ENCODE data around the gene HSPG2.
A peak's percentile ranks its signal among the peaks of the same experiment; 100 is the strongest.
"Not testable (repeated sequence)": the region's sequence is repeated elsewhere in the genome, so short reads cannot be mapped to it uniquely, and the experiment has no call there.

HSPG2 gene

GRCh38 chr1:21799730-21800129, 137.4 kb downstream of the HSPG2 start:
- no peaks in the 10 kb centered on the region for H3K9me3 ChIP-seq (ENCODE audit: low read depth, low read length)
- TF ChIP-seq EZH2 (IDR thresholded peaks at IDR 0.05): no peak
- no peak for TF ChIP-seq FOXP2 (optimal IDR thresholded peaks at IDR 0.05; ENCODE audit: control extremely low read depth, extremely low read length, insufficient read depth)
- H3K36me3 ChIP-seq (ENCODE audit: insufficient read depth, low read length): no peaks in the 10 kb centered on the region
- no peak for DNase-seq (ENCODE audit: low read depth, low spot score)
- H3K9ac ChIP-seq (ENCODE audit: insufficient read length): no peak overlapping the region
- H3K27ac ChIP-seq: no peak overlapping the region
- H3K4me3 ChIP-seq: no peak overlapping the region

DNA sequence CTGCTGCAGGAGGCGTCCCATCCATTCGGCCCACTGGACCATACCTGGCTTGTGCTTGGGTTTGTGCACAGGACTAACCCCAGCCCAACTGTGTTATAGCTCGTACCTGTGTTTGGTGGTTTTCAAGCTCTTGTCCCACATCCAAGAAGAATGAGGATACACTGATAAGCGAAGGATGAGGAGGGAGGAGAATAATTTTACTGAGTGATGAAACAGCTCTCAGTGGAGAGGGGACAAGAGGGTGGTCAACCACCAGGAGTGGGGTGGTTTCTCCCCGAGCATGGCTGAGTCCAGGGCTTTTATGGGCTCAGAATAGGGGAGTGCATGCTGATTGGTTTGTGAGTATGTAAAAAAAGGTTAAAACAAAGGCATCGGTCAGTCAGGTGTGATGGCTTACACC, 142.0 kb downstream of the HSPG2 start:
- no peak overlapping the region for H3K27ac ChIP-seq
- no peak overlapping the region for H3K4me3 ChIP-seq
- DNase-seq (ENCODE audit: low read depth, low spot score): no peak
- H3K9ac ChIP-seq (ENCODE audit: insufficient read length): no peak overlapping the region
- no peak for TF ChIP-seq POLR2AphosphoS5 (IDR thresholded peaks at IDR 0.05; ENCODE audit: borderline replicate concordance, low read depth, low read length)
- TF ChIP-seq EZH2 (IDR thresholded peaks at IDR 0.05): no peak
- TF ChIP-seq FOXP2 (optimal IDR thresholded peaks at IDR 0.05; ENCODE audit: control extremely low read depth, extremely low read length, insufficient read depth): no peak
- no peaks in the 10 kb centered on the region for H3K36me3 ChIP-seq (ENCODE audit: insufficient read depth, low read length)
- H3K9me3 ChIP-seq (ENCODE audit: low read depth, low read length): no peaks in the 10 kb centered on the region

DNA sequence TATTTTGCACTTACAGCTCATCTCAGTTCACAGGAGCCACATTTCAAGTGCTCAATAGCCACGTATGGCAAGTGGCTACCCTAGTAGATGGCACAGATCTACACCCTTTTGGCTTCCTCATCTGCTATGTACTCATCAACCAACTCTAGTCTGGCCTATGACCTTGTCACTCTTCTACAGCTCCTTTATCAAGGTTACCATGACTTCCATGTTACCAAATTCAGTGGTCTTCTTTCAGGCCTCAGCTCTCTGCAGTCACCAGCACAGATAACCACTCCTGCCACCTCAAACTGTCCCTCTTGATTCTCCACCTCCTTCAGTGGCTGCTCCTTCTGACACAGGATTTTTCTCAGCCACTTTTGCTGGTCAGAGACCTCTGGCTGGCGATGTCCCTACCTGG, 142.5 kb downstream of the HSPG2 start:
- Histone ChIP-seq H3K9me3 (ENCODE audit: low read depth, low read length) (no peaks in the 10 kb centered on the region), H3K36me3 (ENCODE audit: insufficient read depth, low read length) (no peaks in the 10 kb centered on the region), H3K4me3 (no peak overlapping the region), H3K9ac (ENCODE audit: insufficient read length) (no peak overlapping the region), H3K27ac (no peak overlapping the region)
- DNase-seq (ENCODE audit: low read depth, low spot score): no peak
- TF ChIP-seq FOXP2 (optimal IDR thresholded peaks at IDR 0.05; ENCODE audit: control extremely low read depth, extremely low read length, insufficient read depth) (no peak), POLR2AphosphoS5 (IDR thresholded peaks at IDR 0.05; ENCODE audit: borderline replicate concordance, low read depth, low read length) (no peak), EZH2 (IDR thresholded peaks at IDR 0.05) (no peak)

GRCh38 chr1:21793104-21793503, 144.0 kb downstream of the HSPG2 start:
- no peak for TF ChIP-seq EZH2 (IDR thresholded peaks at IDR 0.05)
- TF ChIP-seq POLR2AphosphoS5 (IDR thresholded peaks at IDR 0.05; ENCODE audit: borderline replicate concordance, low read depth, low read length): no peak
- no peak for TF ChIP-seq FOXP2 (optimal IDR thresholded peaks at IDR 0.05; ENCODE audit: control extremely low read depth, extremely low read length, insufficient read depth)
- Histone ChIP-seq H3K4me3 (no peak overlapping the region), H3K9ac (ENCODE audit: insufficient read length) (no peak overlapping the region), H3K27ac (no peak overlapping the region), H3K36me3 (ENCODE audit: insufficient read depth, low read length) (no peaks in the 10 kb centered on the region), H3K9me3 (ENCODE audit: low read depth, low read length) (no peaks in the 10 kb centered on the region)
- no peak for DNase-seq (ENCODE audit: low read depth, low spot score)

- TF ChIP-seq POLR2AphosphoS5 (IDR thresholded peaks at IDR 0.05; ENCODE audit: borderline replicate concordance, low read depth, low read length) (no peak), EZH2 (IDR thresholded peaks at IDR 0.05) (no peak)
- H3K36me3 ChIP-seq (ENCODE audit: insufficient read depth, low read length): no peaks in the 10 kb centered on the region
- no peak overlapping the region for H3K4me3 ChIP-seq
- H3K9ac ChIP-seq (ENCODE audit: insufficient read length): no peak overlapping the region
- H3K9me3 ChIP-seq (ENCODE audit: low read depth, low read length): no peaks in the 10 kb centered on the region
- no peak overlapping the region for H3K27ac ChIP-seq
- DNase-seq (ENCODE audit: low read depth, low spot score): no peak
Measured at GRCh38 chr1:21786640-21787039, 150.5 kb downstream of the HSPG2 start.

GRCh38 chr1:21785764-21786163, 151.3 kb downstream of the HSPG2 start:
- H3K27ac ChIP-seq; H3K36me3 ChIP-seq (ENCODE audit: insufficient read depth, low read length); H3K9me3 ChIP-seq (ENCODE audit: low read depth, low read length); H3K4me3 ChIP-seq; DNase-seq (ENCODE audit: low read depth, low spot score); H3K9ac ChIP-seq (ENCODE audit: insufficient read length): not testable (repeated sequence)

- H3K9me3 ChIP-seq (ENCODE audit: low read depth, low read length): no peaks in the 10 kb centered on the region
- H3K4me3 ChIP-seq: peak overlapping the region; percentile 100
- H3K9ac ChIP-seq (ENCODE audit: insufficient read length): peak overlapping the region; percentile 100
- peak; percentile 83 for DNase-seq (ENCODE audit: low read depth, low spot score)
- peak overlapping the region; percentile 100 for H3K27ac ChIP-seq
- TF ChIP-seq EZH2 (IDR thresholded peaks at IDR 0.05) (no peak), POLR2AphosphoS5 (IDR thresholded peaks at IDR 0.05; ENCODE audit: borderline replicate concordance, low read depth, low read length) (no peak), FOXP2 (optimal IDR thresholded peaks at IDR 0.05; ENCODE audit: control extremely low read depth, extremely low read length, insufficient read depth) (no peak)
- H3K36me3 ChIP-seq (ENCODE audit: insufficient read depth, low read length): no peaks in the 10 kb centered on the region
Measured at GRCh38 chr1:21783679-21784603, 153.2 kb downstream of the HSPG2 start.

DNA sequence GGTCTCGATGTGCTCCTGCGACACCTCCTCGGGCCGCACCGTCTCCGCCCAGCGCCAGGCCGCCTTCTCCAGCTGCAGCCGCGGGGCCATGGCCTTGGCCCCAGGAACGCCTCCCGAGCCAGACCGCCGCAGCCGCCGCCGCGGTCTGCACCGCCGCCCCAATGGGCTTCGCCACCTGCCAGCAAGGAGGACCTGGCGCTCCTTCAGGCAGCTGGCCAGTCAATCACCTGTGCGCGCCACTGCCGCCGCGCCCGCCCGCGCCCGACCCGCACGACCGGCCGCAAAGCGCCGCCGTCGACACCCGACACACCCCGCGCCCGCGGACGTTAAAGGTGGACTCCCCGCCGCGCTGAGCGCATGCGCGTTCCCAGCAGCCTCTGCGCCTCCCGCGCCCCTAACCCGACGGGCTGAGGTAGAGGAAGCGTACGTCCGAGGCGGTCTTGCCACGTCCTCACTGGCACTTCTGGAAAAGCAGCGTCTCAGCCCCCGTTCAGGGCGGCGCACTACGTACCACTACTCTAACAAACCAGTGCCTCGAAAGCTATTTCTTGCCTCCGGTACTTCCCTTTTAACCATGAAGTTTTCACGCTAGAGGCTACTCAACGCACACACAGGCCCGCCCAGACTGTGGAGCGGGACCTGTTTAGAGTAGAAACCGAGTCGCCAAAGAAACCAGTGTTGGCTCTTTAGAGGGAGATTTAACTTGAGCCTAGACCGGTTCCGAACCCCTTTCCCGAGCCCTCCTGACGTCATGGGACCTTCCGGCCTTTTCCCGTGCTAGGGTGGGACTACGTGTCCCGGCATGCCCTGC, 154.0 kb downstream of the HSPG2 start, which contains the start of gene USP48:
USP48 (minus strand) TSS at position 282 of the 811 bp plus-strand sequence; CDS start at position 90, 192 bp downstream.
- no peaks in the 10 kb centered on the region for H3K9me3 ChIP-seq (ENCODE audit: low read depth, low read length)
- no peaks in the 10 kb centered on the region for H3K36me3 ChIP-seq (ENCODE audit: insufficient read depth, low read length)
- H3K4me3 ChIP-seq: peak within 1 kb of the TSS; percentile 100
- DNase-seq (ENCODE audit: low read depth, low spot score): peak; percentile 45
- peak within 1 kb of the TSS; percentile 100 for H3K9ac ChIP-seq (ENCODE audit: insufficient read length)
- TF ChIP-seq POLR2AphosphoS5 (IDR thresholded peaks at IDR 0.05; ENCODE audit: borderline replicate concordance, low read depth, low read length): peak; percentile 96
- no peak for TF ChIP-seq FOXP2 (optimal IDR thresholded peaks at IDR 0.05; ENCODE audit: control extremely low read depth, extremely low read length, insufficient read depth)
- peak within 1 kb of the TSS; percentile 100 for H3K27ac ChIP-seq
